GM20000 (cell line): ENCODE data around the gene IRX6.

ENCODE experiments used
- DNase-seq: peaks from one replicate; pipeline ENCODE4 v3.0.0; 2012; ENCODE audit warnings: low spot score
- CTCF ChIP-seq: IDR thresholded peaks from 2 replicates; pipeline ENCODE4 v1.5.1; 2012; ENCODE audit warnings: mild to moderate bottlenecking, control low read depth; ENCODE audit errors: extremely low read depth, missing control alignments

IRX6 gene

GRCh38 chr16:55294129-55294528 is 29.9 kb upstream of the IRX6 start:
- TF ChIP-seq CTCF = no peak
- DNase-seq = no peak

GRCh38 chr16:55294931-55295342 is 29.1 kb upstream of the IRX6 start:
- no peak for TF ChIP-seq CTCF
- no peak for DNase-seq

GRCh38 chr16:55297062-55297909 is 26.7 kb upstream of the IRX6 start:
- no peak for DNase-seq
- TF ChIP-seq CTCF = no peak

- no peak for TF ChIP-seq CTCF
- no peak for DNase-seq
These were observed 26.0 kb upstream of the IRX6 start for GRCh38 chr16:55297910-55298479.

- no peak for TF ChIP-seq CTCF
- DNase-seq = no peak
These were observed 22.5 kb upstream of the IRX6 start for GRCh38 chr16:55301385-55302008.

- TF ChIP-seq CTCF = no peak
- no peak for DNase-seq
These were observed 21.4 kb upstream of the IRX6 start for GRCh38 chr16:55302635-55303034.

GRCh38 chr16:55308973-55309372 is 15.0 kb upstream of the IRX6 start:
- TF ChIP-seq CTCF = no peak
- DNase-seq = no peak
